NK-92 (cell line): Measurements from ENCODE around the gene PAPPA.

Experiments used
- DNase-seq: peaks from one replicate; lab custom pipeline; 2025; ENCODE audit not compliant: unreplicated experiment; lab: John Stamatoyannopoulos, UW

Gene PAPPA

DNA sequence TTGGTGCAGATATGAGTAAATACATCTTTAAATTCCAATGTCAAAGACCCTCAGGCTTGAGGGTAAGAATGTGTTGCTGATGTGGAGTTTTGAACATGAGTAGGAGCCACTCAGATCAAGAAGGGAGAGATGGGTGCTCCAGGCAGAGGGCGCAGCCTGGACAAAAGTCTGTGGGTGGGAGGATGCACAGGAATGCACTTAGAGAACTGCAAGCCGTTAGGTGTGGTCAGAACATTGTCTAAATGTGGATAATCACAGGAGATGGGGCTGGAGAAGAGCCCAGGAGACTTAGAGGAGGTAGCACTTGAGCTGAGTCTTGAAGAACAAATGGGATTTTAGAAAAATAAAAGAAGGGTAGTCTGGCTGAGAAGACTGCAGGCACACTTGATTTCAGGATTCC, 255.5 kb downstream of the PAPPA start:
- DNase-seq: no peak

DNA sequence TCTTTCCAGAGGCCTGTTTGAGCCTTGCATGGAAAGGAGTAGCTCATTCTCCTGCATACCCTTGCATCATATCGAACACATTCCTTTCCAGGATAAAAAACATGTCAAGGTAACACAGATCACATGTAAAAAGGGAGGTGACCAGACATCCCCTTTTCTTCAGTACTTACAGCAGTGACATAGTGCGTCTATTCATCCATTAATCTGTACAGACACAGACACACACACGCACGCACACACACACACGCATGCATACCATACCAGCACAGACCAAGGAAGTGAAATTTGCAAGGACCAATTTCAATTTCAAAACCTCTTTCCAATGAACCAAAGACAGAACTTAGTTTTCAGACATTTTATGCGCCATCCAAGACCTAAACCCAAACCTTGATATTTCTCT, 256.0 kb downstream of the PAPPA start:
- no peak for DNase-seq

DNA sequence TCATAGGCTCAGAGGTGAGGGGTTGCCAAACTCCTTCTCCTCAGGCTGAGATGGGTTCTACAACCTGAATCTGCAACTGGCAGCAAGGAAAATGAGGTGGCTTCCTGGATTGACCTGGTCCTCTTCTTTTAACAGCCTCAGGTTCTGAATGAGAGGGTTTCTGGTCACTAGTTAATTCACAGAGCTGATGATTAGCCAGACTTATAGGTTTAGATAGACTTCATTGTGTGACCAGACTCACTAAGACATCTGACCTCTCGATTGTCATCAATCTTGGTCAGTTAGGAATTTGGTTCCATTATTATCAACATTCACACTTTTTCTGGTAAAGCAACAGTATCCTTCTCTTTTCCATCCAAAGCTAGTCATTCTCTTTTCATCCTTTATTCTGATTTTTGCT, 257.9 kb downstream of the PAPPA start:
- no peak for DNase-seq

DNA sequence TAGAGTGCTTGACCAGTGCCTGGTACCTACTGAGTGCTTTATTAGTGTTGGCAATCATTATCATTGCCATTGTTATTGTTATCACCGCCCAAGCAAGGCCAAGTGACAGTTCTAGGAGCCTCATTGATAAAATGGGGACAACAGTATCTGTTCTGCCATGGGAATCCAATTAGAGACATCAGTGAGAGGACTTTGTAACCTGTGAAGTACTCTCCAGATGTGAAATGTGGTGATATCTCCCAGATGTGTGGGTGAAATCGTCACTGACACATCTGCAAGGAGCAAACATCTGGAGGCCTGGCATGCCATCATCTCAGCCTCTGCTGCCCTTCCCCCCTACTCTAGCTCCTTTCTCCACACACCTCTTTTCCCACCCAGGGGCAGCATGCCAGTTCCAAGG, 260.8 kb downstream of the PAPPA start:
- no peak for DNase-seq

DNA sequence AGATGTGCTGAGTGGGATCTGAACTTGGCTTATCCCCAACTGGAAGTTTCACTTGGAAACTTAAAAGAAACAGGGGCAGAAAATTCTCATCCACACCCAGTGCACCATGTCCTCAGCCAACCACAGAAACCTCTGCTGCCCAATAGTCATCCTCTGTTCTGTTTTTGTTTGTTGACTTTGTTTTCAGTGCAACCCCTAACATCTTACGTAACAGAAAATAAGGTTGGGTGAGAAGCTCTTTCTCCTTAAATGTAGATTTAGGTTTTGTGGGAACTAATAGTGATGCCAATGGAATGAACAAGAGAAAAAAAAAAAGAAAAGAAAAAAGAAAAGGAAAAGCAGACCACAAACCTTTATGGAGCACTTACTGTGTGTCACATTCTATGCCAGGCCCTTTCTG, 262.8 kb downstream of the PAPPA start:
- no peak for DNase-seq

DNA sequence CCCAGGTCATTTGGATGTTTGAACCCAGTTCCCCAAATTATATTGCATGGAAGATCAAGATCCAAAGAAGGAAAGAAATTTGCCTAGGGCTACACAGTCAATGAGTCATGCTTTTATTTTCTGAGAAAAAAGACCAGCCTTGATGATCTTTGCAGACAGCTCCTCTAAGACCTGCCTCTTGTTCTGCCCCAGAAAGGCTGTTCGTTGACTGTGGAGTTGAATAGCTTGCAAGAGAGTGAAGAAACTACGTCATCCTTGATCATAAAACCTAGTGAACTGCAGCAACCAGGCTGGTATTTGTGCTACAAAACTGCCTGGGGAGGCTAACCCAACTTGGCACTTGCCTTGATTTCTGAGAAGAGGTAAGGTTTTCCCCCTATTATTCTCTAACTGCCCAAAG, 263.9 kb downstream of the PAPPA start:
- no peak for DNase-seq

DNA sequence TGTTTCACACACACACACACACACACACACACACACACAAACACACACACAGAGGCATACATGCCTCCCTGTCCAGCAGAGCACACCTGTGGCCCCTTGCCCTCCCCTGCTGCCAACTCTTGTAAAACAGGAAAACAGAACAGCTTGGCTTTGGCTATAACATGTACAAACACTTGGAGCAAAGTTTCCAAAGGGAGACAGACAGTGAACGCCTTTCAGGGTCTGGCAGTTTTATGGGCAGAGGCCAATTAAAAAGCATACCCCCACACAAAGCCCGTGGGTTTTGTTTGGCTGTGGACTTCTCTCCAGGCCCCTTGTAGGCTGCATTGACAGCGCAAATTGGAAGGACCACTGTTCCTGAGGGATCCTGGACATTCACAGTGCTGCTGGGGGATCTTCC, 265.6 kb downstream of the PAPPA start:
- DNase-seq: no peak

DNA sequence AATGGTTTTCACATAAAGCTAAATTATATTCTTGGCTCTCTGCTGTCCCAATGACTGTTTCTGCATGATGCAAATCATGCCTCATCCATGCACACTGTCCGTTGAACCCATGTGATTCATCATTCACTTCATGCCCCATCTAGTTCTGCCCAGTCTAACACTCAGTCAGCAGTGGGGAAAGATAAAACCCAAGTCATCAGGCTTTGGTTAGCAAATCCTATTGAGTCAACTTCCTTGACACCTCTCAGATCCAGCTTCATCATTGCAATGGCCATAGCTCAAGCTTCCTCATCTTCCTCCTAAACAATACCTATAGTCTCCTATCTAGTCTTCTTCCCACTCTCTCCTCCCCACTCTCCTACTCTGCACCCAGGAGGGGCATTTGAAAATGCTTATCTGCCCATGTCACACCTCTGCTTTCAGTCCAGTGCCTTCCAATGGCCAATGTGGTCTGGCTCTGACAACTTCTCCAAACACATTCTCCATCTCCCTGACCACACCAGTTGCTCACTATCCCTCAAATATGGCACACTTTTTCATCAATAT, 267.5 kb downstream of the PAPPA start:
- no peak for DNase-seq

DNA sequence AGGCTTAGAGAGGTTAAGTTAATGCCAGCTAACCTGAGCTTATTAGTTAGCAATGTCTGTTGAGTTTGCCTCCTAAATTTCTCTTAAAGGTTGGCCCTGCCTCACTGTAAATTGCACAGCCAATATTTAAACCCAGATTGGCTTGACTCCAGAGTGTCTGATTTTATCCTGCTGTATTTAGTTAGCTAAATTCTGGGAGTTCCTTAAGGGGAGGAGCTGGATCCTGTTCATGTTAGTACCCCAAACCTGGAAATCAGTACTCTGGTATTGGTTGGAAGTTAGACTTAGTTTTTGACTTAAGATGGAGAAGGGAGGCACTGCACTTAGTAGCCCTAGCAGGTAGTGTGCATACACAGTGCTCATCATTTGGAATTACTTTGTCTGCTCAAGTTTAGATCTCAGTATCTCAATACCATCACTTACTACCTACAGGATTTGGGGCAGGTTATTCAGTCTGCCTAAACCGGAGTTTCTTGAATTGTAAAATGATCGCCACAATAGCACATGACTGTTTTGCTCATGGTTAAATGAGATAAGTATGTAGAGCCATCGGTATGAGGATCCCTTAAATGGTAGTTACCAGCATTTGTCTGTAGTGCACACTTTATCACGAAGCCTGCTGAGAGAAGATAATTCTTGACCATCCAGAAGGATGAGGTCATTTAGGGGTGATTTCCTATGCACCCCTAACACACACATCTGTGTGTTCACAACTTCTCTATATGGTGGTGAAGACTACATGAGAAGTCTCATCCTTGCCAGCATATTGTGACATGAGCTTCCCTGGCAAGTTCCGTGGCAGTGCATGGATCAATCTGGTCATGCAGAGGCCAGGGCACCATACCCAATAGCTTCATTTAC, 268.8 kb downstream of the PAPPA start:
- DNase-seq: no peak

DNA sequence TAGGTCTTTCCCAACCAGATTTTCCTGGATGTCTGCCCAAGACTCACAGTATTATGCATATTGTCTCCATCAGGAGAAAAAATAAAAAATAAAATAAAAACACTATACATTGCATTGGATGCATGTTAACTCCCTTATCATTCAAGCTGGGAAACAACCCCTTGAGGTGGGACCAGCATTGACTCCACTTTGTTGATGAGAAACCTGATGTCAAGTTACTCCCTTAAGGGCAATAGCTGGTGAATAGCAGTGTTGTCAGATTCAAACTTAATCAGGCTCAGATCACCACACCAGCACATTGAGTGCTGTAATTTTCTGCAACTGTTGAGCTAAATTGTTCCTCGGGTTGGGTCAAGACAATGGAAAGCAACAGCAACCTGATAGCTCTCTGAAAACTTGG, 269.6 kb downstream of the PAPPA start:
- no peak for DNase-seq

DNA sequence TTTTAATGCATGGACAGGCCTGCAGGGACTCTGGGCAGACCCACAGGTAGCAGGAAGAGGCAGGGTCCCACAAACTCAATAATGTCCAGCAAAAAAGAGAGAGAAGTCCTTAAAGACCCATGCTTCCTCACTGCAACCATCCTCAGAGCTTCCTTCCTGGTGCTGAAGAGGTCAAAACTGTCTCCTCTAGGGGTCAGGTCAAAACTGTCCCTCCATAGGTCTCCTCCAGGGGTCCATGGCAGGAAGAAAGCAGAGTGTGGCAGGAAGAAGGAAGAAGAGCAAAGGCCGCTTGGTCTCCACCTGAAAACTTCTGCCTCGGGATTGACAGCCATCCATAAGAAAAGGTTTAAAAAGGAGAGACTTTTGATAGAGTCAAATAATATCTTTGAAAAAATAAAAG, 271.7 kb downstream of the PAPPA start:
- DNase-seq: no peak

DNA sequence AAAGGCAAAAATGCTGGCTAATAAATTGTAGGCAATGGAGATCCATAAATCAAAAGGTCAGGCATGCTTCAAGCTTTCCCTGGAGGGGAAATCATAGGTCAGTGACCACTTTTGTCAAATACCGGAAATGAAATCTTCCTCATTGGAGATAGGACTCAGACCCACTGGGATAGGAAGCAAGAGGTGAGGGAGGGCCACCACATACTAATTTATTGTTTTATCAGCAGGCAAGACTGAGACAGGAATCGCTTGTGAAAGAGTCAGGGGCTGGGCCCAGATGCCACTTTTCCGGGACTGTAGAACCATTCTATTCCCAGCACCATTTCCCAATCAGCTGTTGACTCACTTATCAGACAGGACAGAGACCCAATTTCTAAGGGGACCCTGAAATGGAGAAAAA, 277.3 kb downstream of the PAPPA start:
- DNase-seq: no peak

DNA sequence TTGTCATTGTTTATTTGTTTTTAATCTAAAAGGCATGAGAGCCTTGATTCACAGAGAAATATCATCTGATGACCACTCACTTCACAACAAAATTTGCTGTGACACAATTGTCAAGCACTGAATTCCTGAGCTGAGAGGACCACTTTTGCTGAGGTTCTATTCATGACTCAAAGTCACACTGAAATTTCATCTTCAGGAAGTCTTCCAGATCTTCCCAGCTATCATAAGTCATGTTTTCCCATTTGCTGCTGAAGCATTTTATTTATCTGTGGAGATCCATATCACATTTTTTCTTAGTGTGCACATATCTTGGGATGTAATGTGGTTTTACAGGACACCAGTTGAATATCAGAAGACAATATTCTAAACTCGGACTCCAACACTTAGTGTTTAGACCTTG, 278.5 kb downstream of the PAPPA start:
- no peak for DNase-seq

DNA sequence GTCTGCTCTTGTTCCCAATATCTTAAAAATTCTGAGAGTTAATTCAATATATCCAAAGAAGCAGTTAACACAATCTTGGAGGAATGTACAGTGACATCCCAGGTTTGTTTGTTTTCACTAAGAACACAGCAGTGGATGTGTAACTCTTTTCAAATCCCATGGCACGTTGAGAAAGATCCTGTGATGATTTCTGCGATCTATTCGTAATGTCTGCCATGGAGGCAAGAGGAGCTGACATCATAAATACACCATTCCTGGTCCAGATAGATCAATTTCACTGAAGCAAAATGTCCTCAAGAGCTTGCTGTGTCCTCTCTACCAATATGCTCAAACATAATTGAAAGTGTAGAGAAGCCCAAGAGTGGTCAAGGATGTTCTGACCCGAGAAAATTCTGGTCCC, 280.7 kb downstream of the PAPPA start:
- DNase-seq: no peak

DNA sequence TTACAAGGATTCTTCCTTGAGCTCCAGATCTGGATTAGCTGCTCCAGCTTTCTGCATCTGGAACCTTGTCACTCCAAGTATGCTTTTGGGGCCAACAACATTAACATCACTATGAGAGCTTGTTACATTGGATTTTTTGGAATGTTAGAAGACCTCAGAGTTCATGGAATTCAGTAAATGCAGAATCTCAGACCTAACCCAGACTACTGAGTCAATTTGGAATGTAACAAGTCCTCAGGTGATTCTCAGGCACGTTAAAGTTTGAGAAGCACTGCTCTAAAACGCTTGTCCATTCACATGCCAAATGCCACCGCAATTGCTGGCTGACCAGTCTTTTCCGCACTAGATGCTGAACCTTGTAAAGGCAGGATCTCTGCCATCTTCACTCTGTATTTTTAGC, 282.1 kb downstream of the PAPPA start:
- no peak for DNase-seq

DNA sequence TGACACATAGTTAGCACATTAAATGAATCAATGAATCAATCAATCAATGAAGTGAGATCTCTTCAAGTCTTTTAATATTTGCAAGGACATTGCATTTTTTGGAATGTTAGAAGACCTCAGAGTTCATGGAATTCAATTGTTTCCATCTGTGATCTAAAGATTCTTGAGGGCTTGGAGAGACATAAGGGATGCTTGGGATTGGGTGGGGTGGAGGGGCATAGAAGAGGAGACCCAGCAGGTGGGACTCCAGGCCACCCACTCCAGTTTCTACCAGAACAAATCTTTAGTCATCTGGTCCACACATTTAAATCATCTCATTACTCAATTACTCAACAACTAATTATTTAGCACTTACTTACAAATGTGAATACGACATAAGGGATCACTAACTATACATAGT, 282.5 kb downstream of the PAPPA start:
- no peak for DNase-seq

DNA sequence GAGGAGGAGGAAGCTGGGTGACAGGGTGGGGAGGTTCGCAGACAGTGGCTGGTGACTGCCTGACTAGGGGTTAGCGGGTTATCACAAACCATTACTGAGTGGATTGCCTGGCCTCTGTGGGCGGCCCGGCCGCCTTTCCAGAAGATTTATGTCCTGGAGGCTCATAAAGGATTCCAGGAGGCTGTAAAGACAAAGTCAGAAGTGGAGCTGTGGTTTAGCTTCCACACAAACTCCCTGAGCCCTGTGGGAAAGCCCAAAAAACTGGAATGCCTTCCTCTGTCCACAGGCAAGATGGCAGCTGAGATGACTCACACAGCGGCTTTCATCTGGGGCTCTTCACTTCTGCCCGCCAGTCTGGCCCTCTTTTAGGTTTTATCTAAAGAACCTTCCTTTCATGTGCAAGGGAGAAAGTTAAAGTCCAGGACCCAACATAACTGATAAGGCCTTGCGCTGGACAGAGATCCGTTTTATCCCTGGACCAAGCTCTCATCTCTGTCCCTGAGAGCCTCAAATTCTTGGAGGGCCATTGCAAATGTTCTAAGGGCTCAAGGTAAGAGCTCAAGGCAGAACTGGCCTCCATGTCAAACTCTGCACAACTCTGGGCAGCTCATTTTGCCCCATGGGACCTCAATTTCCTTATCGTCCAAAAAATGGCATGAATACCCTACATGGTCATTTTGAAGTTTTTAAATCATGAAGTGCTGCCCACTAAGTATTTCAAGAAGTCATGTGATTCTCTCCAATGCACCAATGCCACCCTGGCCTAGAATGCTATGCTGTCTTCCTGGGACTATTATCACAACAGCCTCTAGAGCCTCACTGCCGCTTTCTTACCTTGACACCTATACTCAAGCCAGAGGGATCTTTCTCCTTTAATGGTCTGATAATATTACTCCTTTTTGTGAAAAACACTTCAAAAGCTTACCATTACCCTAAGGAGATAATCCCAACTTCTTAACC, 284.1 kb downstream of the PAPPA start:
- DNase-seq: no peak

DNA sequence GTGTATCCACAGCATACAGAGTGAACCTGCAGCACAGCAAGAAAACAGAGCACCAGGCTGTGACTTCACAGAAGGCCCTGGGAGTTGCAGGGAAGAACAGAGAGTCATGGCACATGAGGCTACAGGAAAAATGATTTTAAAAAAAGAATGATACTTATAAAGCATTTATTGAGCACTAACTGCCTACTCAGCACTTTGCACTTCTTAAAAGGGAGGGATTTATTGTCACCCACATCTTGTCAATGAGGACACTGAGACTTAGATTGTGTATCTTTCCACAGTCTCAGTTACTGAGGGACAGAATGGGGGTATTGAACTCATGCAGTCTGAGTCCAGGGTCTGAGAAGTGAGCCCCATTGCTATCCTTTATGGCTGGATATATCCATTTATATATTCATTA, 288.9 kb downstream of the PAPPA start:
- no peak for DNase-seq

DNA sequence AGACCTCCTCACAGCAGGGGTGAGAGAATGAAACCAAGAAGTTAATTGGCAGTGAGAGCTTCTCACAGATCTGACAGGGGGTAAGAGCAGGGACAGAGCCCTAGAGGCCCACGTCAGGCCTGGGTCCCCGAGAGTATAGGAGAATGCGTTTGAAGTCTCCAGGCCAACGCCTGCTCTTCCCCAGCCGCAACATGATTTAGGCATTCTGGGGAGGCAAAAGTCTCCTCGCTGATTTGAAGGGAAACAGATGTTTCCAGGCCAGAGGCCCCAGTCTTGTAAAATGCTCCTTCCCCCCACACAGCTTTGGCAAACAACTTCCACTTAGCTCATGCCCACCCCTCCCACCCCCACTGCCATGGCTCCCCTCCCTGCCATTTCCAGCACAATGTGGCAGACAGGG, 294.3 kb downstream of the PAPPA start:
- no peak for DNase-seq

DNA sequence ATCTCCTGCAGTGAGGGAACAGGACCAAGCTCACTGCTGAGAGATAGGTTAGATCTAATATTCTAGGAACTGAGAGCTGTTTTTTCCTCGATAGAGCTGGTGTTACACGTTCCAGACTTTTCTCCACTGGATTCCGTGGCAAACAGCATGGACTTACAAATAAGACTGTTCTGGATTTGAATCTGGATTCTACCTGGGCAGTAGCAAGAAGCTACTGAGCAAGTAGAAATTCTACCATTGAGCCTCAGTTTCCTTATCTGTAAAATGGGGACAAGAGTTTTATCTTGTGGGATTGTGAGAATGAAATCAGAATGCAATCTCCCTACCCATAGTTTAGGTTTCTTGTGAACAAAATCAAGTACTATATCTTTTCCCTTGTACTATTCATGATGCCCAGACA, 294.8 kb downstream of the PAPPA start:
- DNase-seq: no peak

DNA sequence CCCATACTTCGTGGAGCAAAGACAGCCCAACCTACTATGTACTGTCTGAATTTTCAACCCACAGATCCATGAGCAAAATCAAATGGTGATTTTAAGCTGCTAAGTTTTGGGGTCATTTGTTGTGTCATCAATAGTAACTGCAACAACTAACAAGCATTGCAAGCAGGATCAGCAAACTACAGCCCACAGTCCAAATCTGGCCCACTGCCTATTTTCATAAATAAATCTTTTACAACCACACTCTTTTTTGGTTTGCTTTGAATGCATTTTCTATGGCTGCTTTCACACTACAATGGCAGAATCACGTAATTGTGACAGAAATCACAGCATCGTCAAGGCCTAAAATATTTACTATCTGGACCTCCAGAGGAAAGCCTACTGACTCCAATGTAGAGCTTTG, 296.4 kb downstream of the PAPPA start:
- DNase-seq: no peak
